IPS-18c (cell line): Measurements from ENCODE around the gene TSPAN17.

ENCODE experiments used
- H3K4me3 ChIP-seq: 2 replicates; pipeline ENCODE4 v1.7.0; 2013; ENCODE audit warnings: low read depth, mild to moderate bottlenecking, low read length, moderate library complexity; ENCODE audit not compliant: insufficient read depth
- H3K9me3 ChIP-seq: one replicate; pipeline ENCODE4 v1.6.1; 2013; ENCODE audit warnings: mild to moderate bottlenecking, low read length, moderate library complexity; ENCODE audit not compliant: control insufficient read depth, insufficient read depth

The TSPAN17 gene

DNA sequence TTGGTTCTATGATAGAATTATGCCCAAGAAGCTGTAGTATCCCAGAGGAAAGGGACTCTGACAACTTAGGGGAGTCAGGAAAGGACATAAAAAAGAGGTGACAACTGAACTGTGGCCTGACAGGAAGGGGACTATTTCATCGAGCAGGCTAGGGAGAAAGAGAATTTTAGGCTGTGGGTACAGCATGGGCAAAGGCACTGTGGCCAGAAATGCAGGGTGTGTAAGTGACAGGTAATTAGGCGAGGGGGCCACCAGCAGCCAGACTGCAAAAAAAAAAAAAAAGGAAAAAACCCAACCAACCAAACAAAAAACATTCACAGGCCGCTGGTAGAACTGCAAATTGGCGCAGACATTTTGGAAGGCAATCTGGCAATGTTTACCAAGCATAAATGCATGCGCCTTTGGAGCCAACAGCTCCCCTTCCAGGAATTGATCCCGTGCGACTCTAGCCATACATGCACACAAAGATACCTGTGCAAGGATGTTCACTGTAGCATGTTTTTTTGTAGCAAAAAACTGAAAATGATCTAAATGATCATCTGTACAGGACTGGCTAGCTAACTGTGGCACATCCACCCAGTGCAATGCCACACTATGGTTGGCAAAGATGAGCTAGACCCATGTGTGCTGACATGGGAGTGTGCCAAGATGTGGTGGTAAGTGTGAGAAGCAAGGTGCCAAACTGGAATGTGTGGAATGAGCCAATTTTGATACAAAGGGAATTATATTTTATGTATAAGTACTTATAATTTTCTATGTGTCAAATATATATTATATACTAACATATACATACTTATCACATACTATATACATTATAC lies 15.7 kb upstream of the TSPAN17 start:
- Histone ChIP-seq H3K4me3 (no peak overlapping the region), H3K9me3 (no peaks in the 10 kb centered on the region)

DNA sequence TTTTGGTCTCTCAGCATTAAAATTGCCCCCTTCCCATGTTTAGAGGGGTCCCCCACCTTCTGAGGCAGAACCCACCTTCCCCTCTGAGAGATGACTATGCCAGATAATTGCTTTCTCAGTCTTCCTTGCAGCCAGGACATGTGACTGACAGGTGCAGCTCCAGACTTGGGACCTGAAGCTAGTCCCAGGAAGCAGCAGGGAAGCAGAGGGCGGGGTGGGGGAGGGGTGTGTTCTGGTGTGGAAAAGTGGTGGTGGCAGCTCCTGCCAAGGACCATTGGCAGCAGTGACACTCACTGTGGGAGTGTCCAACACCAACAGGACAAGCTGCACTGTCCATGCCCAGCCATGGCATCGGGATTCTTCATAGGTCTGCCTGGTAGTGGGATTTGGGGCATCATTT lies 14.5 kb upstream of the TSPAN17 start:
- H3K4me3 ChIP-seq = no peak overlapping the region
- no peaks in the 10 kb centered on the region for H3K9me3 ChIP-seq

DNA sequence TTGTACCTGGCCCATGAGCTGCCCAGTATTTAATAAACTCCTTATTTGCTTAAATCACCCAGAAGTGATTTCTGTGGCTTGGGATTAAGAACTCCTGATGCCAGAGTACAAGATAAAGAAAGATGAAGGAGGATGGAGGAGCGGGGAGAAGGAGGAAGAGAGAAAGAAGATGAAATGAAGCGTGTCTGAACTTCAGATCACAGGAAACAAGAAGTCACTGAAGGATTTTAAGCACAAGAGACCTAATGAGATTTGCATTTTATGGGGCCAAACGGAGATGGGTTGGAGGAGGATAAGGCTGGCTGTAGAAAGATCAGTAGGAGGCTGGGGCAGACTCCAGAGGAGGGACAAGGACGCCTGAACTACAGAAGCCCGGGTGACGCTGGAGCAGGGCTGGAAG lies 13.7 kb upstream of the TSPAN17 start:
- H3K4me3 ChIP-seq = no peak overlapping the region
- no peaks in the 10 kb centered on the region for H3K9me3 ChIP-seq

DNA sequence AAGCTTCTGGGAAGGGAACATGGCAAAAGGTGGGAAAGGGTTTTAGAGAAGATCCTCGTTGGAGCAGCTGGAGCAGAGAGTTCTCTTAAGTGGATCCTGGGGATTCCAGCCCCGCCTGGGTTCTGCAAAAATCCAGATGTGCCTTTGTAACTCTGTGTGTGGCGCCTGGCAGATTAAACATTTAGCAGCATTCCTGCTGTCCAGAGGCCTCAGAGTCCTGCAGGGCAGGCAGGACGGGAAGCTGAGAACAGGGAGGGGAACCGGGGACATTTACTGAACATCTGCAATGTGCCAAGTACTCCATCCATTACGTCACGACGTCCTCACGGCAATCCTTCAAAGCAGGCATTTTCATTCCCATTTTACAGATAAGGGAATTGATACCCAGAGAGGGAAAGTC lies 10.9 kb upstream of the TSPAN17 start:
- Histone ChIP-seq H3K9me3 (no peaks in the 10 kb centered on the region), H3K4me3 (no peak overlapping the region)

DNA sequence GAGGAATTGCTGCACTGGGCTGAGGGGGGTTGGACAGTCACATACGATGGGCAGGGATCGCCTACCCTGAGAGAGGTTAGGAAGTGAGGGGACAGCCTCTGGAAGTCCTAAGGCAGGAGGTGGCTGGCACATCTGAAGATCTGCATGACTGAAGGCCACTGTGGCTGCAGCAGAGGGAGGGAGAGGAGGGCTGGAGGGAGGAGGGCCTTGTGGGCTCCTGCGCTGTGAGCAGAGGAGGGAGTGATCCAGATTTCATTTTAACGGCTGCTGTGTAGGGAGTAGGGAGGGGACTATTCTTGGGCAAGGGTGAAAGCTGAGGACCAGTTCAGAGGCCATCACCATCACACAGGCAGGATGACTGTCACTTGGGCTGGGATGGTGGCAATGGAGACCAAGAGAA lies 9.7 kb upstream of the TSPAN17 start:
- Histone ChIP-seq H3K9me3 (no peaks in the 10 kb centered on the region), H3K4me3 (no peak overlapping the region)

DNA sequence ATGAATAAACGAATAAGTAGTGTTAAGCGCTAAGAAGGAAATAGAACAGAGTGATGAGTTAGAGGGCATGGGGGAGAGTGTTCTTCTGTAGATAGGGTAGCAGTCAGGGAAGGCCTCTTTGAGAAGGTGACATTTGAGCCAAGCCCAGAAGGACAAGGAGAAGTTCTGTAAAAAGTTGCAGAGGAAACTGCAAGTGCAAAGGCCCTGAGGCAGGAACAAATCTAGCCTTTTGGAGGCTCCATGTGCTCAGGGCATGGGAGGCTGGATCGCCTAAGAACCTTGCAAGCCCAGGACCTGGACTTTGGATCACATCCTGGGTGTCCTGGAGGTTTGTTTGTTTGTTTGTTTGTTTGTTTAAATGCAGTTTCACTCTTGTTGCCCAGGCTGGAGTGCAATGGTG lies 8.8 kb upstream of the TSPAN17 start:
- Histone ChIP-seq H3K4me3 (no peak overlapping the region), H3K9me3 (no peaks in the 10 kb centered on the region)

DNA sequence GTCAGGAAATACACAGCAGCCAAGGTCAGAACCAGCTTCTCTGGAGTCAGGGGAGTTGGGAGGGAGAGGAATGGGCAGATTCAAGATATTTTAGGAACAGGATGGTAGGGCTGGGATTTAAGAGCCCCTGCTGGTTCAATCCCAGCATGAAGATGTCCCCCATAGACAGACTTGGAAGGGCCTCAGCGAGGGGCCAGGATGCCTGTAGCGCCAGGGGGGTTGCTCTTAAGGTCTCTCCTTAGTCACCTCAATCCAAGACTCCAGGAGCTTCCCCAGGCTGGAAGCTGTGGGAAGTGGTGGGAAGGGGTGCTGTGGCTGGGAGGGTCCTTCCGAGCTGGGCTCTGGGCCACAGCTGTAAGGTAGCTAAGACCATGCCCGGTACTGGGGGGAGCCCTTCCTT lies 8.1 kb upstream of the TSPAN17 start:
- no peaks in the 10 kb centered on the region for H3K9me3 ChIP-seq
- H3K4me3 ChIP-seq = no peak overlapping the region

DNA sequence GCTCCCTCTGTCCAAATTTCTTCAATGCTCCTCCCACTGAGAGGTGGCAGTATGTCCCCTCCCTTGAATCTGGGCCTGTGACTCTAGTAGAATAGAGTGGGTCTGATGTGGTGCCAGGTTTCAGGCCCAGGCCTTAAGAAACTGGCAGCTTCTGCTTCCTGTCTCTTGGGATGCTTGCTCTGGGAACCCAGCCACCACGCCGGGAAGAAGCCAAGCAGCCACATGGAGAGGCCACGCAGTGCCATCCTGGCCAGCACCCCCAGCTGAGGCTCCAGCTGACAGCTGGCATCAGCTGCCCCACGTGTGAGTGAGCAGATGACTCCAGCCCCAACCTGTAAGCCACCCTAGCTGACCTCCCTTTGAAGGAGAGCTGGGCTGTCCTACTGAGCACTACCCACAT lies 7.3 kb upstream of the TSPAN17 start:
- Histone ChIP-seq H3K4me3 (no peak overlapping the region), H3K9me3 (no peaks in the 10 kb centered on the region)

DNA sequence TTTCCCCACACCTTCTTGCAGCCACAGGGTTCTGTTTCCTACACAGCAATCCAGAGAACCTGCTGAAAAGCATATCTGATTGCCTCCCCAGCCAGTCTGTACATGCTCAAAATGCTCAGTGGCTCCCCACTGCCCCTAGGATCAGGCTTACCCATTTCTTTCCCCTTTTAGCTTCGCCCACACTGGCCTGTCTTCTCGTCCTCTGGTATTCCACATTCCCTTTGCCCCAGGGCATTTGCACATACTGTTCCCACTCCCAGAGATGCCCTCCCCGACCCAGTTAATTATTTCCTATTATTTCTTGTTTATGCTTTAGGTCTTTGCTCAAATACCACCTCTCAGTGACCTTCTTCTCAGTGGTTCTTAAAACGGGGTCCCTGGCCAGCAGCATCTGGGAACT lies 6.7 kb upstream of the TSPAN17 start:
- Histone ChIP-seq H3K9me3 (no peaks in the 10 kb centered on the region), H3K4me3 (no peak overlapping the region)

DNA sequence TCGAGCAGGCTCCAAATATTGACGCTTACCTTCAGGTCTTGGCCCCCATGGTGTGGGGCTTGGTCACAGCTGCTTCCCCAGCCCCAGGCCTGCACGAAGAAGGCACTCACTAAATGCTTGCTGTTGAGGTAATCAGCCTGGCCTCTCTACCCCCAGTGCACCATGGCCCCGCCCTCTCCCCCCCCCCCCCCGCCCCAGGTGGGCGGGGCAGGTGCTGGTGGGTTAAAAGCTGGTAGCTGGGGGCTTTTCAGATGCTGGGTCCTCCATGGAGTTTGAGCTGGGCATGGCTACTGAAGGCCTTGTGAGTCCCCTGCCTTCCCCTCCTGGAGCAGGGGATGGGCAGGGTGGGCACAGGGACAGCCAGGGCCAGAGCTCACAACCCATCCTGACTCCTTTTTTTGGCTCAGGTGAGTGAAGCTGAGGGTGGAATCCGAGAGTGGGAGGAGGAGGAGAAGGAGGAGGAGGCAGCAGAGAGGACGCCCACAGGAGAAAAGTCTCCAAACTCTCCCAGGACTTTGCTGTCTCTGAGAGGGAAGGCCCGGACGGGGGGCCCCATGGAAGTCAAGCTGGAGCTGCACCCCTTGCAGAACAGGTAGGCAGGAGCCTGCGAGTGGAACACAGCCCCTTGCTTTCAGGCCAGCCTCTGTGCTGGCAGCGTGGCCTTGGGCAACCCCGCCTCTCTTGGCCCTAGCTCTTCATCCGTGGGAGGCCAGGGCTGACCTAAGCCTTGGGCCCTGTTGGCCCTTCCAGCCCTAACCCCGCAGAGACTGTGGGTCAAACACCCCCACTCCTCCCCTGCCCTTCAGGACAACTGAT lies 4.4 kb upstream of the TSPAN17 start:
- H3K9me3 ChIP-seq = no peaks in the 10 kb centered on the region
- H3K4me3 ChIP-seq = no peak overlapping the region

DNA sequence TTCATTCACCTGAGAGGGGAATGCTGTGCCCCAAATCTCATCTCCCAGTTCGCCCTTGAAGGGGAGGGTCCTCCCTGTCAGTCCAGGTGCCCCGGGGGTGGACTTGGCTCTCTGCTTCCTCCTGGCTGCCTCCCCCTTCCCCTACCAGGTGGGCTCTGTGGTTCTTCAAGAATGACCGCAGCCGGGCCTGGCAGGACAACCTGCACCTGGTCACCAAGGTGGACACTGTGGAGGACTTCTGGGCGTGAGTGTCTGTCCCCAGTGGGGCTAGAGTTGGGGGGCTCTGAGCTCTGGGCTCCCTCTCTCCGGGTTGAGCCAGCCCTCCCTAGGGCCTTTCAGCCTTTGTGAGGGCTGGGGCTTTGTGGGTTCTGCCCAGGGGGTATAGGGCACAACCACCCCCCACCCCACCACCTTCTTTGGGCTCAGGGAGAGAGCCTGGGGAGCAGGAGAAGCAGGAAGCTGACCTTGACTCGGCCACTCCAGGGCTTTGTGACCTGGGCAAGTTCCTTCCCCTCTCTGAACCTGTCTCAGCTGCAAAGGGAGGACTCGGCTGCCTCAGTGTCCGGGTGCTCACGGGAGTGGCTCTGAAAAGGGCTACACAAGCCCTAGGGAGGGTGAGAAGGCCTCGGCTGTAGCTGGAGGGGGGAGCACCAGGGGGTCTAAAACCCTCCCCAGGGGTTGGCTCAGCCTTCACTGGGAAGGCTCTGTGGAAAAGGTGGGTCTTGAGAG lies 3.6 kb upstream of the TSPAN17 start:
- Histone ChIP-seq H3K9me3 (no peaks in the 10 kb centered on the region), H3K4me3 (no peak overlapping the region)

DNA sequence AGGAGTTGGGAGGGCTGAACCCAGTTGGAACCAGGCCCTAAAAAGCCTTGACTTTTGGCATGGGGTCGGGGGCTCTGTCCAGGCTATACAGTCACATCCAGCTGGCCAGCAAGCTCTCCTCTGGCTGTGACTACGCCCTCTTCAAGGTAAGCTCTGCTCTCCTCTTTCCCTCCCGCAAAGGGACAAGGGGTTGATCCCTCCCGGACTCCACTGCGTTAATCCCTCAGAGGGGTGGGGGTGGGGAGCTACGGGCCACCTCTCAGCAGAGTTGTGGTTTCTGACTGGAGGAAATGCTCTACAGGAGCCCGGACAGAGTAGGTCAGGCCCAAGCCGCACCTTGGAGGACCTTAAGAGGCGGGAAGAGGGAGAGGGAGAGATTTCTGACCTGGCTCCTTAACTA lies 3.0 kb upstream of the TSPAN17 start:
- H3K4me3 ChIP-seq = no peak overlapping the region
- H3K9me3 ChIP-seq = no peaks in the 10 kb centered on the region

DNA sequence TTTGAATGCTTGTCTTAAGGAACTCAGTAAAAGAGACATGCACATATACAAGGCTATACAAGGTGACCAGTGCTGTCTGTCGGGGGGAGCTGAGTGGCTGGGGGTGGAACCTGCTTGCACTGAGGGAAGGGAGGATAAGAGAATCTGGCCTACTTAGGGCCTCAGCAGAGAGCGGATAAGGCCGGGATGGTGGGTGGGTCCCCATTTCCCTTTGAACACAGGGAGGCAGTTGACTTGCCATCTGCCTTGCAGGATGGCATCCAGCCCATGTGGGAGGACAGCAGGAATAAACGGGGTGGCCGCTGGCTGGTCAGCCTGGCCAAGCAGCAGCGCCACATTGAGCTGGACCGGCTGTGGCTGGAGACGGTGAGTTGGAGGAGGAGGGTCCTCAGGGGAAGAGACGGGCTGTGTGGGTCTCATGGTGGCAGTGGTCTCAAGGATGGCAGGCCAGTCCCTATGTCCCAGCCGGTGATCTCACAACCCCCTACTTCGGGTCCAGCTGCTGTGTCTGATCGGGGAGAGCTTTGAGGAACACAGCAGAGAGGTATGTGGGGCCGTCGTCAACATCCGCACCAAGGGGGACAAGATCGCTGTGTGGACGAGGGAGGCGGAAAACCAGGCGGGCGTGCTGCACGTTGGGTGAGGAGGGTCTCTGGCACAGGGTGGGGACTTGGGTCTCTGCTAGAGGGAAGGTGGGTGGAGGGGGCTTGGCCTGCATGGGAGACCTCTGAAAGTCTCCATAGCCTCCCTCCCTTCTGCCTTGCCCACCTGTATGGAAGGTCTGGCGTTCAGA lies 2.2 kb upstream of the TSPAN17 start:
- no peak overlapping the region for H3K4me3 ChIP-seq

DNA sequence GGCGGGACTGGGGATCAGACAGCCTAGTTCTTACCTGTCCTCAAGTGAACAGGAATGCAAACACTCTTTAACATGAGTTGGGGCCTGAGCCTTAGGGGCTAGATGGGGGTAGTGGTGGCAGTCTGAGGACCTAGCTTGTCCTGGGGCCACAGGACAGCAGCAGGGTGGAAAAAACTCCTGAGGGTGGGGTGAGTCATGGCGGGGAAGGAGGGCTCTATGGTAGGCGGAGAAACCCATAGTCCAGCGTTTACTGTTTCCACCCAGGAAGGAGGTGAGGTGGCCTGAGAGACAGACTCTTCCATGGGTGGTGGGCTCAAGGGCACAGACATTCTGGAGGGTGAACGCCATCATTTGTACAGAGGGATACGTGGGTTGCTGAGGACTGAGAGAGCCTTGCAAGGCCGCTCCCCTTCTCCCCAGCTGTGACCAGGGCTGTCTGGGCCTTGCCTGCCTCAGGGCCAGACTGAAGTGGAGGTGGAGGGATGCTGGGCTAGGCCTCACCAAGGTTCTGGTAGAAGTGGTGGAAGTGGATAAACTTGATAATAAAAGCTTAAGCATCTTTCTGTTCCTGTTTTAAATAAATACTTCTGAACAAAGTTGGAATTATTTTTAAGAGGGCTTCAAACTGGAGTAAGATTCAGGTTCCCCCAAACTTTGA lies 1.1 kb upstream of the TSPAN17 start:
- Histone ChIP-seq H3K4me3 (no peak overlapping the region), H3K9me3 (no peaks in the 10 kb centered on the region)

More for the DNA sequence above, 2.2 kb upstream of the TSPAN17 start:
- H3K9me3 ChIP-seq = no peaks in the 10 kb centered on the region

DNA sequence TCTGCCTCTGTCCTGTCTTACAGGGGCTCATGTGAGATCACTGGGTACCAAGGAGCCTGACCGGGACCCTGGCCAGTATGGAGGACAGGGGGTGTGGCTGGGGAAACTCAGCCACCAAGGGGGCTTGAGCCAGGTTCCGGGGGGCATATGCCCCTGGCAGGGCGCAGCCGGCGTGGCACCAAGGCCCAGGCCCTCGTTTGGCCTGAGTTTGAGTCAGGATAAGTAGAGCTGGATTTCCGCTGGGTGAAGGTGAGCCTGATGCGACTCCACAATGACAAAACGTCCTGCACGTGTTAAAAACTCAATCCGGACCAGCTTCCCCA lies 616 bp upstream of the TSPAN17 start:
- peak overlapping the region; percentile 49 for H3K4me3 ChIP-seq
- H3K9me3 ChIP-seq = no peaks in the 10 kb centered on the region

DNA sequence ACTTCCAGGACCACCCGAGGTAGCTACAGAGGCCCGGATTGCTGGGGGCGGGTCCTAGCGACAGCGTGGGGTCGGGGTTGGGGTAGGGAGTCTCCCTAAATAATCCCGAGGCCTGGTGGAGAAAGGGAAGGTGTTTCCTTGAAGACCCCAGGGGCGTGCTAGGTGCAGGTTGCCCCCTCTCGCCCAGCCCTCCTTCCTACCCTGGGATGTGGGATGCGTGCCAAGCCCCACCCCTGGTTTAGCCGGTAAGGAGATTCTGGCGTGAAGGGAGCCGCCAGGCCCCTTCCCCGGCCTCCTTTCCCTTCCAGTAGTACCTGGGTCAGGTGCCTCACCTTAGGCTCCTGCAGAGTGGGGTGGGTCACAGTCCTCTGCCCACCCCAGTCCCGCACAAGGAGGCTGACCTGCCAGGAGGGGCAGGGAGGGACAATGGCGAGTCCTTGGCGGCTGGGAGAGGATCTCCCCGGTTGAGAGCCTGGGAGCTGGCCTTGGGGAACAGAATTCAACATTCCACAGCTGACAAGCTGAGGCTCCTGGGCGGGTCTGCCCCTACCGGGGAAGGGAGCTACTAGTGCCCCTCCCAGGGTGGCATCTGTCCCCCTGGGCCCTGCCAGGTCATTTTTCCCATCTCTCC lies 674 bp downstream of the TSPAN17 start:
- Histone ChIP-seq H3K9me3 (peaks cover 2% of the 10 kb centered on the region), H3K4me3 (peak overlapping the region; percentile 94)
